Neural cell (in vitro differentiated cells): ENCODE results near the gene ADAMTSL2.

Experiments
- CTCF ChIP-seq: fragments of 450-650 bp; IDR thresholded peaks from 2 replicates; pipeline ENCODE4 v1.5.1; 2014; ENCODE audit warnings: antibody characterized with exemption, mild to moderate bottlenecking, moderate library complexity; ENCODE audit not compliant: poor library complexity, severe bottlenecking
- EP300 ChIP-seq: fragments of 450-650 bp; conservative IDR thresholded peaks from 2 replicates; pipeline ENCODE4 v1.6.1; 2014; ENCODE audit warnings: antibody characterized with exemption, mild to moderate bottlenecking, moderate library complexity; ENCODE audit not compliant: poor library complexity, severe bottlenecking
- EZH2 ChIP-seq: fragments of 200-600, 300-800 bp; shearing (Covaris generic), sonication (generic); IDR thresholded peaks from 2 replicates; pipeline ENCODE4 v1.6.1; 2014; ENCODE audit warnings: antibody characterized with exemption, low read length, borderline replicate concordance, mild to moderate bottlenecking; ENCODE audit not compliant: insufficient read depth, poor library complexity, severe bottlenecking
- MXI1 ChIP-seq: fragments of 450-650 bp; conservative IDR thresholded peaks from 2 replicates; pipeline ENCODE4 v1.6.1; 2014; ENCODE audit warnings: antibody characterized with exemption, mild to moderate bottlenecking; ENCODE audit not compliant: poor library complexity, severe bottlenecking
- POLR2AphosphoS5 ChIP-seq: IDR thresholded peaks from 2 replicates; pipeline ENCODE4 v1.6.1; 2012
- RAD21 ChIP-seq: fragments of 450-650 bp; conservative IDR thresholded peaks from 2 replicates; pipeline ENCODE4 v1.6.1; 2014; ENCODE audit warnings: antibody characterized with exemption, mild to moderate bottlenecking, moderate library complexity
- REST ChIP-seq: IDR thresholded peaks from 2 replicates; pipeline ENCODE4 v1.6.1; 2012; ENCODE audit warnings: borderline replicate concordance
- SMC3 ChIP-seq: fragments of 450-650 bp; conservative IDR thresholded peaks from 2 replicates; pipeline ENCODE4 v1.6.1; 2014; ENCODE audit warnings: antibody characterized with exemption, mild to moderate bottlenecking, moderate library complexity; ENCODE audit not compliant: poor library complexity

GRCh38 chr9:133492061-133493021, 42.2 kb upstream of the ADAMTSL2 start:
- TF ChIP-seq EZH2 (no peak), POLR2AphosphoS5 (no peak), CTCF (no peak), REST (no peak), EP300 (no peak), RAD21 (no peak), MXI1 (no peak), SMC3 (no peak)
